HepG2 (cell line): ENCODE measurements around the gene LYRM4. TPM values are rescaled to one million over a fixed set of nuclear protein-coding genes. Genes with fewer than 3 reads are reported as not detected.

Source experiments
- BRD4 ChIP-seq: sonication (generic); formaldehyde crosslinking; IDR thresholded peaks from 2 replicates; pipeline ENCODE4 v1.4.0; 2020; ENCODE audit warnings: missing genetic modification reagents
- BRF2 ChIP-seq: sonication (generic); formaldehyde crosslinking; IDR thresholded peaks from 2 replicates; pipeline ENCODE4 v1.8.1; 2022; ENCODE audit warnings: mild to moderate bottlenecking, missing genetic modification reagents
- ERF ChIP-seq: IDR thresholded peaks from 2 replicates; pipeline ENCODE4 v1.6.1; 2018; ENCODE audit warnings: missing biosample characterization, missing genetic modification reagents
- HNF1A ChIP-seq, 2 experiments: sonication (generic) in 1 of 2; formaldehyde crosslinking in 1 of 2; IDR thresholded peaks; 2 replicates each; pipeline versions ENCODE4 v1.4.0 to v1.6.1; 2016 to 2020; ENCODE audit warnings: borderline replicate concordance in 1 of 2, low read depth in 1 of 2, mild to moderate bottlenecking in 1 of 2, missing genetic modification reagents in 1 of 2
- ISL2 ChIP-seq: sonication (generic); formaldehyde crosslinking; IDR thresholded peaks from 2 replicates; pipeline ENCODE4 v1.5.0; 2020; ENCODE audit warnings: missing genetic modification reagents
- JDP2 ChIP-seq: sonication (generic); formaldehyde crosslinking; IDR thresholded peaks from 2 replicates; pipeline ENCODE4 v1.8.1; 2022; ENCODE audit warnings: missing genetic modification reagents, borderline replicate concordance
- KDM3A ChIP-seq: IDR thresholded peaks from 2 replicates; pipeline ENCODE4 v1.6.1; 2018; ENCODE audit warnings: low read depth, missing compliant biosample characterization
- SAFB2 ChIP-seq: sonication (generic); formaldehyde crosslinking; IDR thresholded peaks from 2 replicates; pipeline ENCODE4 v1.5.1; 2020; ENCODE audit warnings: missing genetic modification reagents, low read depth, mild to moderate bottlenecking, borderline replicate concordance
- SKI ChIP-seq: fragments of 450-650 bp; IDR thresholded peaks from one replicate; pipeline ENCODE4 v1.6.1; 2018; ENCODE audit warnings: mild to moderate bottlenecking; ENCODE audit not compliant: partially characterized antibody
- SRSF9 ChIP-seq: fragments of 200-400 bp; formaldehyde crosslinking; IDR thresholded peaks from 2 replicates; pipeline ENCODE4 v1.6.1; 2018; ENCODE audit warnings: borderline replicate concordance, mild to moderate bottlenecking, low read depth, low read length; ENCODE audit not compliant: insufficient read depth, poor library complexity, severe bottlenecking
- TBL1XR1 ChIP-seq: fragments of 150-350 bp; IDR thresholded peaks from 2 replicates; pipeline ENCODE4 v1.6.1; 2014; ENCODE audit warnings: borderline replicate concordance, low read length; ENCODE audit not compliant: partially characterized antibody
- ZFP36 ChIP-seq: fragments of 150-350 bp; IDR thresholded peaks from 2 replicates; pipeline ENCODE4 v1.6.1; 2018; ENCODE audit warnings: borderline replicate concordance, low read length, low read depth; ENCODE audit not compliant: partially characterized antibody
- ZNF275 ChIP-seq: sonication (generic); formaldehyde crosslinking; IDR thresholded peaks from 2 replicates; pipeline ENCODE4 v1.8.0; 2022; ENCODE audit warnings: missing genetic modification reagents, mild to moderate bottlenecking, inconsistent platforms, borderline replicate concordance
- ZNF354B ChIP-seq: sonication (generic); formaldehyde crosslinking; IDR thresholded peaks from 2 replicates; pipeline ENCODE4 v1.8.0; 2022; ENCODE audit warnings: mild to moderate bottlenecking, missing genetic modification reagents
- polyA plus RNA-seq, 8 experiments: library from polyadenylated mRNA; depleted of rRNA in 3 of 8; stranded (reverse) in 7 of 8; unstranded in 1 of 8; fragments of >200 nt; fragmentation: Illumina TruSeq in 4 of 8; extraction: Trizol in 4 of 8; gene quantifications; 2 replicates each; pipeline versions ENCODE4 v1.2.1 to v1.2.3, GENCODE V29; 2011 to 2016; ENCODE audit warnings: low read depth in 4 of 8, missing spikeins in 1 of 8, mixed read lengths in 1 of 8; ENCODE audit not compliant: insufficient read depth in 1 of 8
- total RNA-seq, 5 experiments: library from RNA; depleted of rRNA; stranded (reverse); fragments of >200 nt; fragmentation: Illumina TruSeq; extraction: Trizol; gene quantifications; 2 replicates each; pipeline ENCODE4 v1.2.3, GENCODE V29; 2016; ENCODE audit warnings: low read depth in 1 of 5
- TF ChIP-seq, protein P1 (sequence below): sonication (generic); formaldehyde crosslinking; IDR thresholded peaks from 2 replicates; pipeline ENCODE4 v1.4.0; 2020; ENCODE audit warnings: missing genetic modification reagents, low read depth, mild to moderate bottlenecking, borderline replicate concordance
- TF ChIP-seq, protein P2 (sequence below): sonication (generic); formaldehyde crosslinking; IDR thresholded peaks from 2 replicates; pipeline ENCODE4 v1.5.1; 2020; ENCODE audit warnings: mild to moderate bottlenecking, missing genetic modification reagents, borderline replicate concordance

Gene LYRM4
- total and polyA plus RNA-seq, 2 of the 13 experiments (the other 11 are each of a cell fraction or from before 2014, with no cell fraction given) = 64.6 to 67.5 TPM

DNA sequence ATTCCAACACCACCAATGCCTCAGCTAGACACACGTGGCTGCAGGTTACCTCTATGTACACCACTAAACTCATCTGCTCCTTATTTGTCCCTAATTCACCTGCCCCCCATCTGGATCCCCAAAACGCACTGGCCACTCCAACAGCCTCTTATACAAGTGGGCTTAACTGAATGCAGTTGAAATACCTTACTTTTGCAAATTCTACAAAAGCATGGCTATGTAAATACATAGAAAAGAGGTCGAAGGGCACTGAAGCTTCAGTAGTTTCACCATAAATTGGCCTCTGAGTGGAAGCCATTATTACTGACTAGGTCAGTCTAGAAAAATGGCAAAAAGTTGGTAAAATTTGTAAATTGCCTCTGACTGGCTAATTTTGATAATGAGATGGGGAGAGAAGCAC is 186.8 kb downstream of the LYRM4 start (continued):
- TF ChIP-seq SRSF9 = no peak
- no peak for TF ChIP-seq BRD4 (CRISPR knock-in tag)
- TF ChIP-seq, protein P1, sequence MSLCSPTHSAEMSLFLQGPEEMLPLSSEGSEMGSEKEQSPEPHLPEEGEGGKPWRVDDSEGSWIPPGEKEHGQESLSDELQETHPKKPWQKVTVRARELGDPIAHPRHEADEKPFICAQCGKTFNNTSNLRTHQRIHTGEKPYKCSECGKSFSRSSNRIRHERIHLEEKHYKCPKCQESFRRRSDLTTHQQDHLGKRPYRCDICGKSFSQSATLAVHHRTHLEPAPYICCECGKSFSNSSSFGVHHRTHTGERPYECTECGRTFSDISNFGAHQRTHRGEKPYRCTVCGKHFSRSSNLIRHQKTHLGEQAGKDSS (CRISPR knock-in tag) = no peak
- TF ChIP-seq ZNF275 = no peak
- no peak for TF ChIP-seq SKI
- TF ChIP-seq, protein P2, sequence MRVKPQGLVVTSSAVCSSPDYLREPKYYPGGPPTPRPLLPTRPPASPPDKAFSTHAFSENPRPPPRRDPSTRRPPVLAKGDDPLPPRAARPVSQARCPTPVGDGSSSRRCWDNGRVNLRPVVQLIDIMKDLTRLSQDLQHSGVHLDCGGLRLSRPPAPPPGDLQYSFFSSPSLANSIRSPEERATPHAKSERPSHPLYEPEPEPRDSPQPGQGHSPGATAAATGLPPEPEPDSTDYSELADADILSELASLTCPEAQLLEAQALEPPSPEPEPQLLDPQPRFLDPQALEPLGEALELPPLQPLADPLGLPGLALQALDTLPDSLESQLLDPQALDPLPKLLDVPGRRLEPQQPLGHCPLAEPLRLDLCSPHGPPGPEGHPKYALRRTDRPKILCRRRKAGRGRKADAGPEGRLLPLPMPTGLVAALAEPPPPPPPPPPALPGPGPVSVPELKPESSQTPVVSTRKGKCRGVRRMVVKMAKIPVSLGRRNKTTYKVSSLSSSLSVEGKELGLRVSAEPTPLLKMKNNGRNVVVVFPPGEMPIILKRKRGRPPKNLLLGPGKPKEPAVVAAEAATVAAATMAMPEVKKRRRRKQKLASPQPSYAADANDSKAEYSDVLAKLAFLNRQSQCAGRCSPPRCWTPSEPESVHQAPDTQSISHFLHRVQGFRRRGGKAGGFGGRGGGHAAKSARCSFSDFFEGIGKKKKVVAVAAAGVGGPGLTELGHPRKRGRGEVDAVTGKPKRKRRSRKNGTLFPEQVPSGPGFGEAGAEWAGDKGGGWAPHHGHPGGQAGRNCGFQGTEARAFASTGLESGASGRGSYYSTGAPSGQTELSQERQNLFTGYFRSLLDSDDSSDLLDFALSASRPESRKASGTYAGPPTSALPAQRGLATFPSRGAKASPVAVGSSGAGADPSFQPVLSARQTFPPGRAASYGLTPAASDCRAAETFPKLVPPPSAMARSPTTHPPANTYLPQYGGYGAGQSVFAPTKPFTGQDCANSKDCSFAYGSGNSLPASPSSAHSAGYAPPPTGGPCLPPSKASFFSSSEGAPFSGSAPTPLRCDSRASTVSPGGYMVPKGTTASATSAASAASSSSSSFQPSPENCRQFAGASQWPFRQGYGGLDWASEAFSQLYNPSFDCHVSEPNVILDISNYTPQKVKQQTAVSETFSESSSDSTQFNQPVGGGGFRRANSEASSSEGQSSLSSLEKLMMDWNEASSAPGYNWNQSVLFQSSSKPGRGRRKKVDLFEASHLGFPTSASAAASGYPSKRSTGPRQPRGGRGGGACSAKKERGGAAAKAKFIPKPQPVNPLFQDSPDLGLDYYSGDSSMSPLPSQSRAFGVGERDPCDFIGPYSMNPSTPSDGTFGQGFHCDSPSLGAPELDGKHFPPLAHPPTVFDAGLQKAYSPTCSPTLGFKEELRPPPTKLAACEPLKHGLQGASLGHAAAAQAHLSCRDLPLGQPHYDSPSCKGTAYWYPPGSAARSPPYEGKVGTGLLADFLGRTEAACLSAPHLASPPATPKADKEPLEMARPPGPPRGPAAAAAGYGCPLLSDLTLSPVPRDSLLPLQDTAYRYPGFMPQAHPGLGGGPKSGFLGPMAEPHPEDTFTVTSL = peak; percentile 69; the same call in 1 of the 2 replicates
- peak; percentile 44 for TF ChIP-seq TBL1XR1
- no peak for TF ChIP-seq KDM3A (CRISPR knock-in tag)
- TF ChIP-seq ZNF354B (CRISPR knock-in tag) = no peak
- no peak for TF ChIP-seq ISL2 (CRISPR knock-in tag)
- TF ChIP-seq HNF1A (IDR thresholded peaks at IDR 0.05; ENCODE audit: low read depth) = no peak
- no peak for TF ChIP-seq HNF1A (CRISPR knock-in tag; IDR thresholded peaks at IDR 0.05; ENCODE audit: borderline replicate concordance)
- no peak for TF ChIP-seq ZFP36
- TF ChIP-seq SAFB2 (CRISPR knock-in tag) = no peak
- no peak for TF ChIP-seq BRF2 (CRISPR knock-in tag)
- TF ChIP-seq ERF (CRISPR knock-in tag) = no peak
- no peak for TF ChIP-seq JDP2 (CRISPR knock-in tag)
